HEK293 (cell line): ENCODE data around the gene TBC1D12.
A peak's percentile ranks its signal among the peaks of the same experiment; 100 is the strongest.

ENCODE experiments used
- CTCF ChIA-PET: fragments of 350-600 bp; formaldehyde crosslinking; extraction: SDS; loops from one replicate; lab custom pipeline; 2021; ENCODE audit warnings: antibody characterized with exemption; lab: Yijun Ruan, JAX
- POLR2A ChIA-PET: fragments of 300-600 bp; formaldehyde crosslinking; extraction: SDS; loops from one replicate; lab custom pipeline; 2020; ENCODE audit warnings: antibody characterized with exemption, inconsistent platforms; lab: Yijun Ruan, JAX
- H3K27ac ChIP-seq: fragments of 200-500 bp; sonication (Bioruptor generic); 2 replicates; pipeline ENCODE4 v1.5.1; 2014; ENCODE audit warnings: low read depth, low read length, control low read depth, inconsistent platforms; ENCODE audit errors: extremely low read depth
- H3K36me3 ChIP-seq, 2 experiments: fragments of 200-500 bp in 1 of 2; sonication (Bioruptor generic) in 1 of 2; 1 replicate in 1 of 2; 2 replicates in 1 of 2; pipeline ENCODE4 v1.5.1; 2014 to 2017; ENCODE audit warnings: inconsistent platforms in 2 of 2, low read length in 2 of 2; ENCODE audit not compliant: control insufficient read depth in 2 of 2, insufficient read depth in 1 of 2
- H3K4me1 ChIP-seq: fragments of 200-500 bp; sonication (Bioruptor generic); 2 replicates; pipeline ENCODE4 v1.5.1; 2014; ENCODE audit warnings: mild to moderate bottlenecking, low read length, inconsistent platforms; ENCODE audit not compliant: control insufficient read depth, insufficient read depth
- H3K4me3 ChIP-seq: 2 replicates; pipeline ENCODE4 v1.5.1; 2011; ENCODE audit warnings: low read depth, mild to moderate bottlenecking, control low read depth, low read length, moderate library complexity
- H3K9me3 ChIP-seq: fragments of 200-500 bp; sonication (Bioruptor generic); 2 replicates; pipeline ENCODE4 v1.5.1; 2014; ENCODE audit warnings: low read depth, low read length, inconsistent platforms; ENCODE audit not compliant: control insufficient read depth, insufficient read depth
- GLIS1 ChIP-seq: fragments of 450-650 bp; formaldehyde crosslinking; IDR thresholded peaks from 2 replicates; pipeline ENCODE4 v1.5.1; 2016; ENCODE audit warnings: missing biosample characterization, missing genetic modification characterization
- GLIS2 ChIP-seq: fragments of 450-650 bp; formaldehyde crosslinking; IDR thresholded peaks from 2 replicates; pipeline ENCODE4 v1.5.1; 2016; ENCODE audit warnings: missing biosample characterization, missing genetic modification characterization
- KLF9 ChIP-seq: fragments of 450-650 bp; formaldehyde crosslinking; IDR thresholded peaks from 2 replicates; pipeline ENCODE4 v1.5.1; 2016; ENCODE audit warnings: missing biosample characterization, missing genetic modification characterization, low read depth
- PRDM10 ChIP-seq: fragments of 450-650 bp; formaldehyde crosslinking; IDR thresholded peaks from 2 replicates; pipeline ENCODE4 v1.5.1; 2016; ENCODE audit warnings: missing biosample characterization, missing genetic modification characterization
- TCF7L2 ChIP-seq: IDR thresholded peaks from 2 replicates; pipeline ENCODE4 v1.6.1; 2011; ENCODE audit warnings: low read depth, mild to moderate bottlenecking, inconsistent platforms, low read length, moderate library complexity, borderline replicate concordance
- YY1 ChIP-seq: fragments of 450-650 bp; formaldehyde crosslinking; IDR thresholded peaks from 2 replicates; pipeline ENCODE4 v1.5.1; 2018; ENCODE audit warnings: missing biosample characterization, missing genetic modification characterization
- YY2 ChIP-seq: fragments of 450-650 bp; formaldehyde crosslinking; IDR thresholded peaks from 2 replicates; pipeline ENCODE4 v1.5.1; 2016; ENCODE audit warnings: missing biosample characterization, missing genetic modification characterization
- ZBTB20 ChIP-seq: fragments of 450-650 bp; formaldehyde crosslinking; IDR thresholded peaks from 2 replicates; pipeline ENCODE4 v1.5.1; 2016; ENCODE audit warnings: missing biosample characterization, missing genetic modification characterization
- ZBTB26 ChIP-seq: fragments of 450-650 bp; formaldehyde crosslinking; optimal IDR thresholded peaks from 2 replicates; pipeline ENCODE3; 2016; ENCODE audit warnings: missing biosample characterization, mild to moderate bottlenecking, missing genetic modification characterization
- ZBTB8A ChIP-seq: fragments of 450-650 bp; formaldehyde crosslinking; IDR thresholded peaks from 2 replicates; pipeline ENCODE4 v1.5.1; 2016; ENCODE audit warnings: missing biosample characterization, missing genetic modification characterization
- ZEB2 ChIP-seq: fragments of 450-650 bp; formaldehyde crosslinking; IDR thresholded peaks from 2 replicates; pipeline ENCODE4 v1.5.1; 2016; ENCODE audit warnings: missing biosample characterization, missing genetic modification characterization
- ZFHX2 ChIP-seq: fragments of 450-650 bp; formaldehyde crosslinking; conservative IDR thresholded peaks from 2 replicates; pipeline ENCODE4 v1.5.1; 2016; ENCODE audit warnings: missing biosample characterization, missing genetic modification characterization
- ZIC2 ChIP-seq: fragments of 450-650 bp; formaldehyde crosslinking; IDR thresholded peaks from 2 replicates; pipeline ENCODE4 v1.5.1; 2016; ENCODE audit warnings: missing biosample characterization, missing genetic modification characterization
- ZNF138 ChIP-seq: fragments of 450-650 bp; formaldehyde crosslinking; IDR thresholded peaks from 2 replicates; pipeline ENCODE4 v1.5.1; 2016; ENCODE audit warnings: missing biosample characterization, missing genetic modification characterization, borderline replicate concordance
- ZNF311 ChIP-seq: fragments of 450-650 bp; formaldehyde crosslinking; IDR thresholded peaks from 2 replicates; pipeline ENCODE4 v1.5.1; 2017; ENCODE audit warnings: missing biosample characterization, missing genetic modification characterization, borderline replicate concordance
- ZNF341 ChIP-seq: fragments of 450-650 bp; formaldehyde crosslinking; IDR thresholded peaks from 2 replicates; pipeline ENCODE4; 2016; ENCODE audit warnings: low read depth, missing biosample characterization, missing genetic modification characterization
- ZNF366 ChIP-seq: fragments of 450-650 bp; formaldehyde crosslinking; conservative IDR thresholded peaks from 2 replicates; pipeline ENCODE4 v1.5.1; 2016; ENCODE audit warnings: missing biosample characterization, missing genetic modification characterization
- ZNF513 ChIP-seq: fragments of 450-650 bp; IDR thresholded peaks from 2 replicates; pipeline ENCODE4 v1.5.1; 2018; ENCODE audit warnings: missing biosample characterization, missing genetic modification characterization
- ZNF626 ChIP-seq: fragments of 450-650 bp; sonication (Bioruptor Pico); formaldehyde crosslinking; IDR thresholded peaks from 2 replicates; pipeline ENCODE4 v1.5.1; 2018; ENCODE audit warnings: missing biosample characterization, missing genetic modification characterization, inconsistent platforms
- ZNF670 ChIP-seq: fragments of 450-650 bp; formaldehyde crosslinking; IDR thresholded peaks from 2 replicates; pipeline ENCODE4 v1.5.1; 2016; ENCODE audit warnings: missing biosample characterization, missing genetic modification characterization, low read depth
- ZNF692 ChIP-seq: fragments of 450-650 bp; formaldehyde crosslinking; IDR thresholded peaks from 2 replicates; pipeline ENCODE4 v1.5.1; 2016; ENCODE audit warnings: missing biosample characterization, missing genetic modification characterization
- ZNF791 ChIP-seq: fragments of 450-650 bp; formaldehyde crosslinking; IDR thresholded peaks from 2 replicates; pipeline ENCODE4 v1.5.1; 2016; ENCODE audit warnings: missing biosample characterization, missing genetic modification characterization
- ZNF792 ChIP-seq: fragments of 450-650 bp; formaldehyde crosslinking; IDR thresholded peaks from 2 replicates; pipeline ENCODE4 v1.5.1; 2016; ENCODE audit warnings: missing biosample characterization, missing genetic modification characterization

TBC1D12 gene

GRCh38 chr10:94402843-94403379 is 570 bp downstream of the TBC1D12 start (continued):
- TF ChIP-seq ZNF692 (tag by site-specific recombination): 0 out of 2 replicates have a peak, but pooled peaks have one; percentile 6
- TF ChIP-seq ZEB2 (tag by site-specific recombination): no peak
- TF ChIP-seq ZNF792 (tag by site-specific recombination): no peak
- peak; percentile 42 for TF ChIP-seq ZIC2 (tag by site-specific recombination)
- TF ChIP-seq GLIS2 (tag by site-specific recombination): peak; percentile 78; the same call in 1 of the 2 replicates
- TF ChIP-seq GLIS1 (tag by site-specific recombination): 0 out of 2 replicates have a peak, but pooled peaks have one; percentile 9
- TF ChIP-seq ZBTB26 (tag by site-specific recombination): peak; percentile 91
- TF ChIP-seq ZBTB8A (tag by site-specific recombination): peak; percentile 78
- TF ChIP-seq, all 188 proteins: peak for 12

GRCh38 chr10:94403380-94404213 is 1.3 kb downstream of the TBC1D12 start:
- Histone ChIP-seq H3K4me3 (peak overlapping the region; percentile 80), H3K9me3 (no peaks in the 10 kb centered on the region), H3K27ac (peak overlapping the region; percentile 91), H3K4me1 (peaks cover 6% of the 10 kb centered on the region), H3K36me3 (no peaks in the 10 kb centered on the region)
- ChIA-PET POLR2A (interaction anchor here (0.5 to 2.7 kb wide), 10 partner anchors 8 to 142 kb away, joined by 3 to 21 read pairs (median 4); partner anchors contain the start of gene HELLS), CTCF (interaction anchor here (0.7 to 1.6 kb wide), 2 partner anchors 37 to 615 kb away, joined by 3 to 4 read pairs; no protein-coding TSS in a partner anchor)
- TF ChIP-seq ZNF670 (tag by site-specific recombination) (no peak), TCF7L2 (no peak), YY2 (tag by site-specific recombination) (no peak), ZNF626 (tag by site-specific recombination) (no peak), ZFHX2 (tag by site-specific recombination) (no peak), ZNF341 (tag by site-specific recombination) (peak; percentile 12; the same call in 1 of the 2 replicates), ZNF791 (tag by site-specific recombination) (no peak), ZNF311 (tag by site-specific recombination) (no peak), ZNF513 (tag by site-specific recombination) (no peak), ZNF138 (no peak), ZBTB20 (tag by site-specific recombination) (peak; percentile 77), PRDM10 (no peak), YY1 (tag by site-specific recombination) (no peak), ZNF366 (tag by site-specific recombination) (peak; percentile 48), KLF9 (tag by site-specific recombination) (0 out of 2 replicates have a peak, but pooled peaks have one; percentile 2)
